Psoas muscle (tissue), 8 donors: ENCODE data around the gene RYR1. TPM values are rescaled to one million over a fixed set of nuclear protein-coding genes. Genes with fewer than 3 reads are reported as not detected.

Experiments
- ATAC-seq, 4 donors: fragments of 200-7000 bp; cut with Tn5 transposase; one replicate each; pipeline ENCODE4 v1.9.1; 2020; ENCODE audit warnings: moderate library complexity in 3 of 4, mild to moderate bottlenecking in 2 of 4
- DNase-seq, 2 donors: peaks; one replicate each; pipeline ENCODE4 v3.0.0-alpha.2; 2020
- H3K27ac ChIP-seq: fragments of 200-600 bp; one replicate; pipeline ENCODE4 v1.8.0; 2022
- H3K27me3 ChIP-seq, 3 donors: fragments of 200-600 bp in 1 of 3; one replicate each; pipeline versions ENCODE4 v1.6.1 to v1.8.0; 2013 to 2022; ENCODE audit warnings: low read length in 2 of 3, mild to moderate bottlenecking in 2 of 3, moderate library complexity in 1 of 3; ENCODE audit not compliant: insufficient read depth in 3 of 3
- H3K36me3 ChIP-seq, 2 donors: fragments of 200-600 bp in 1 of 2; one replicate each; pipeline versions ENCODE4 v1.6.1 to v1.8.0; 2013 to 2022; ENCODE audit warnings: low read depth in 1 of 2, mild to moderate bottlenecking in 1 of 2, moderate library complexity in 1 of 2; ENCODE audit not compliant: insufficient read depth in 1 of 2
- H3K4me1 ChIP-seq: fragments of 200-600 bp; one replicate; pipeline ENCODE4 v1.8.0; 2022
- H3K4me3 ChIP-seq: fragments of 200-600 bp; one replicate; pipeline ENCODE4 v1.8.0; 2022; ENCODE audit warnings: mild to moderate bottlenecking
- H3K9me3 ChIP-seq: fragments of 200-600 bp; one replicate; pipeline ENCODE4 v1.8.0; 2022
- CTCF ChIP-seq: fragments of 200-600 bp; IDR thresholded peaks from one replicate; pipeline ENCODE4 v1.8.0; 2022; ENCODE audit warnings: antibody characterized with exemption
- WGBS, 3 donors: extraction: QIAGEN DNeasy Blood & Tissue Kit; methylation state at CpG; one replicate each; pipeline versions ENCODE4 v1.1.6 to v1.1.7; 2013; 5-methylcytosine and 5-hydroxymethylcytosine counted together
- intact Hi-C, 2 donors: fragments of 100-400 bp; cut with DNase I; formaldehyde crosslinking; loops; one replicate each; pipeline versions ENCODE4 v1.11.0 to v1.14.2; 2022
- polyA plus RNA-seq, 3 donors: library from polyadenylated mRNA; stranded (reverse); fragments of 200-250 nt; gene quantifications; one replicate each; pipeline ENCODE4 v1.2.3, GENCODE V29; 2013
- total RNA-seq, 4 donors: library from RNA; stranded (reverse); fragmentation: NEBNext Ultra II Directional in 2 of 4; extraction: Animal tissue kit (Norgen Biotek cat#: 25700) in 2 of 4; gene quantifications; one replicate each; pipeline versions ENCODE4 v1.2.1 to v1.2.4, GENCODE V29; 2021 to 2023
- donor health status: healthy with polysubstance abuse.
- donor health status: DM: no; HTN: no; CAD: no; lungs with moderate emphysema.
- donor health status: Bipolar disorder and iron deficiency.
- donor health status: healthy.
- donor health status: DM: yes; HTN: yes; CAD: no.
- donor health status: DM: no; HTN: no; CAD: no.
- donor health status: DM: no; HTN: no; CAD: no.
- donor health status: DM: yes; HTN: yes; CAD: no.

The RYR1 gene
- total and polyA plus RNA-seq, 7 donors = 56.0 to 1,211 (median 572) TPM

GRCh38 chr19:38437295-38437694, 3.8 kb downstream of the RYR1 start:
- TF ChIP-seq CTCF = no peak
- Histone ChIP-seq H3K9me3 (no peaks in the 10 kb centered on the region), H3K27ac (peak overlapping the region; percentile 98), H3K36me3 (peaks cover 0 to 30% of the 10 kb centered on the region in 2 donors), H3K27me3 (no peaks in the 10 kb centered on the region), H3K4me3 (peak overlapping the region; percentile 90), H3K4me1 (peaks cover 54% of the 10 kb centered on the region)
- intact Hi-C loops = no loop called here
- no peak for DNase-seq
- WGBS, 3 donors = 80 to 88% (median 87%) methylated on average over 6 of the region's 6 CpGs
- no peak for ATAC-seq

GRCh38 chr19:38437917-38438316, 4.4 kb downstream of the RYR1 start:
- Histone ChIP-seq H3K27ac (peak overlapping the region; percentile 98), H3K4me3 (peak overlapping the region; percentile 90), H3K9me3 (no peaks in the 10 kb centered on the region), H3K36me3 (peaks cover 0 to 36% of the 10 kb centered on the region in 2 donors), H3K27me3 (no peaks in the 10 kb centered on the region), H3K4me1 (peaks cover 47% of the 10 kb centered on the region)
- no peak for DNase-seq
- no peak for ATAC-seq
- intact Hi-C loops = no loop called here
- WGBS, 3 donors = 36 to 74% (median 55%) methylated on average over 2 of the region's 2 CpGs
- TF ChIP-seq CTCF = no peak

- Histone ChIP-seq H3K36me3 (peaks cover 0 to 62% of the 10 kb centered on the region in 2 donors), H3K27ac (peak overlapping the region; percentile 98), H3K27me3 (no peaks in the 10 kb centered on the region), H3K9me3 (no peaks in the 10 kb centered on the region), H3K4me3 (peak overlapping the region; percentile 1), H3K4me1 (peaks cover 38% of the 10 kb centered on the region)
- intact Hi-C loops = no loop called here
- WGBS, 3 donors = 75 to 81% (median 78%) methylated on average over 14 of the region's 14 CpGs
- ATAC-seq = no peak
- TF ChIP-seq CTCF = no peak
- DNase-seq = no peak
Observed at GRCh38 chr19:38440592-38440991, 7.1 kb downstream of the RYR1 start.

GRCh38 chr19:38441657-38442348, 8.3 kb downstream of the RYR1 start:
- WGBS, 3 donors = 57 to 77% (median 68%) methylated on average over 6 to 7 of the region's 7 CpGs
- DNase-seq = no peak
- TF ChIP-seq CTCF = no peak
- Histone ChIP-seq H3K4me3 (no peak overlapping the region), H3K36me3 (peaks cover 0 to 68% of the 10 kb centered on the region in 2 donors), H3K27me3 (no peaks in the 10 kb centered on the region), H3K27ac (peak overlapping the region; percentile 98), H3K9me3 (no peaks in the 10 kb centered on the region), H3K4me1 (peaks cover 31% of the 10 kb centered on the region)
- intact Hi-C loops = no loop called here
- peak in 1 of 4 donors; percentile 8 for ATAC-seq

GRCh38 chr19:38442736-38443135, 9.2 kb downstream of the RYR1 start:
- Histone ChIP-seq H3K4me1 (peaks cover 22% of the 10 kb centered on the region), H3K27me3 (no peaks in the 10 kb centered on the region), H3K36me3 (peaks cover 0 to 68% of the 10 kb centered on the region in 2 donors), H3K9me3 (no peaks in the 10 kb centered on the region), H3K4me3 (no peak overlapping the region), H3K27ac (peak overlapping the region; percentile 36)
- TF ChIP-seq CTCF = no peak
- intact Hi-C loops = no loop called here
- WGBS, 3 donors = 69 to 89% (median 74%) methylated on average over 7 to 9 of the region's 9 CpGs
- DNase-seq = no peak
- ATAC-seq = peak in 1 of 4 donors; percentile 5
